GM23338 (cell line): ENCODE results near the gene PSMD6. TPM values are rescaled to one million over a fixed set of nuclear protein-coding genes. Genes with fewer than 3 reads are reported as not detected.

Experiments
- ATAC-seq: fragments of 200-7000 bp; cut with Tn5 transposase; 3 replicates; pipeline ENCODE4 v1.9.1; 2020
- DNase-seq: peaks from one replicate; pipeline ENCODE4 v3.0.0-alpha.2; 2015; ENCODE audit warnings: low spot score
- H2AFZ ChIP-seq: fragments of 200-600 bp; sonication (generic); 2 replicates; pipeline ENCODE4 v1.8.0; 2016; ENCODE audit warnings: antibody characterized with exemption, mild to moderate bottlenecking, moderate library complexity
- H3F3A ChIP-seq: fragments of 200-600 bp; sonication (generic); replicated peaks from 2 replicates; pipeline ENCODE4 v1.8.0; 2017; ENCODE audit warnings: antibody characterized with exemption, mixed run types, low read depth
- H3K27ac ChIP-seq: fragments of 200-600 bp; sonication (generic); 2 replicates; pipeline ENCODE4 v1.6.1; 2016; ENCODE audit warnings: low read depth
- H3K27me3 ChIP-seq: fragments of 200-600 bp; sonication (generic); 2 replicates; pipeline ENCODE4 v1.8.0; 2016; ENCODE audit warnings: mild to moderate bottlenecking, mixed run types, moderate library complexity; ENCODE audit not compliant: insufficient read depth
- H3K36me3 ChIP-seq: fragments of 200-600 bp; sonication (generic); 2 replicates; pipeline ENCODE4 v1.8.0; 2016; ENCODE audit warnings: mild to moderate bottlenecking; ENCODE audit not compliant: insufficient read depth
- H3K4me1 ChIP-seq: fragments of 200-600 bp; sonication (generic); 2 replicates; pipeline ENCODE4 v1.8.0; 2016; ENCODE audit warnings: mild to moderate bottlenecking, moderate library complexity; ENCODE audit not compliant: insufficient read depth
- H3K4me2 ChIP-seq: fragments of 200-600 bp; sonication (generic); 2 replicates; pipeline ENCODE4 v1.7.1; 2017; ENCODE audit warnings: mixed run types
- H3K4me3 ChIP-seq: fragments of 200-600 bp; sonication (generic); 2 replicates; pipeline ENCODE4 v1.6.1; 2016; ENCODE audit warnings: mixed run types
- H3K79me2 ChIP-seq: fragments of 200-600 bp; sonication (generic); replicated peaks from 2 replicates; pipeline ENCODE4 v1.8.0; 2017; ENCODE audit warnings: mild to moderate bottlenecking; ENCODE audit not compliant: insufficient read depth
- H3K9me2 ChIP-seq: fragments of 200-600 bp; sonication (generic); 2 replicates; pipeline ENCODE4 v1.8.0; 2017; ENCODE audit not compliant: insufficient read depth
- H4K20me1 ChIP-seq: fragments of 200-600 bp; sonication (generic); replicated peaks from 2 replicates; pipeline ENCODE4 v1.8.0; 2017; ENCODE audit warnings: mild to moderate bottlenecking; ENCODE audit not compliant: insufficient read depth
- H3K27ac Mint-ChIP-seq: 2 replicates; pipeline ENCODE4 v1.8.0; 2020; ENCODE audit warnings: inconsistent platforms, mild to moderate bottlenecking, moderate library complexity, mixed read lengths
- H3K27me3 Mint-ChIP-seq: 3 replicates; pipeline ENCODE4 v1.8.0; 2022; ENCODE audit warnings: low read depth, mild to moderate bottlenecking, moderate library complexity, mixed read lengths, inconsistent platforms; ENCODE audit not compliant: insufficient read depth, poor library complexity
- H3K36me3 Mint-ChIP-seq: 3 replicates; pipeline ENCODE4 v1.8.0; 2021; ENCODE audit warnings: low read depth, mild to moderate bottlenecking, inconsistent platforms, moderate library complexity, mixed read lengths
- H3K4me1 Mint-ChIP-seq: 3 replicates; pipeline ENCODE4 v1.8.0; 2020; ENCODE audit warnings: mild to moderate bottlenecking, inconsistent platforms, mixed read lengths
- H3K4me3 Mint-ChIP-seq: 3 replicates; pipeline ENCODE4 v1.8.0; 2021; ENCODE audit warnings: moderate library complexity, mild to moderate bottlenecking, inconsistent platforms, mixed read lengths
- H3K9me3 Mint-ChIP-seq: 3 replicates; pipeline ENCODE4 v1.8.0; 2020; ENCODE audit warnings: moderate library complexity, mild to moderate bottlenecking, inconsistent platforms, mixed read lengths
- REST ChIP-seq: IDR thresholded peaks from one replicate; pipeline ENCODE4 v1.6.1; 2018; ENCODE audit warnings: antibody characterized with exemption; ENCODE audit not compliant: unreplicated experiment
- ZNF114 ChIP-seq: fragments of 250-450 bp; sonication (Bioruptor Pico); IDR thresholded peaks from 2 replicates; pipeline ENCODE4 v1.5.0; 2020; ENCODE audit warnings: mild to moderate bottlenecking, moderate library complexity
- ZNF331 ChIP-seq: fragments of 250-450 bp; sonication (Bioruptor Pico); IDR thresholded peaks from 2 replicates; pipeline ENCODE4 v1.5.0; 2020; ENCODE audit warnings: low read depth, mild to moderate bottlenecking, moderate library complexity
- polyA plus RNA-seq: library from polyadenylated mRNA; unstranded; fragments of >200 nt; fragmentation: Nextera tagmentation; extraction: Ambion mirVana; gene quantifications from 2 replicates; pipeline ENCODE4 v1.2.1, GENCODE V29; 2016
- total RNA-seq: library from RNA; depleted of rRNA; stranded (reverse); fragments of >200 nt; shearing (Covaris generic); gene quantifications from 2 replicates; pipeline ENCODE4 v1.2.3, GENCODE V29; 2014
- TF ChIP-seq, protein P1 (sequence below), 2 experiments: fragments of 200-600 bp in 1 of 2; sonication (generic) in 1 of 2; conservative IDR thresholded peaks; 2 replicates each; pipeline versions ENCODE4 v1.5.1 to v1.6.1; 2016 to 2017; ENCODE audit warnings: antibody characterized with exemption in 2 of 2, low read depth in 2 of 2, mild to moderate bottlenecking in 2 of 2, moderate library complexity in 1 of 2
- TF ChIP-seq, protein P2 (sequence below): IDR thresholded peaks from 2 replicates; pipeline ENCODE4 v1.6.1; 2016; ENCODE audit warnings: antibody characterized with exemption

Gene PSMD6
- total and polyA plus RNA-seq, 2 experiments from 2014 or later, result 98.1 to 205 TPM

DNA sequence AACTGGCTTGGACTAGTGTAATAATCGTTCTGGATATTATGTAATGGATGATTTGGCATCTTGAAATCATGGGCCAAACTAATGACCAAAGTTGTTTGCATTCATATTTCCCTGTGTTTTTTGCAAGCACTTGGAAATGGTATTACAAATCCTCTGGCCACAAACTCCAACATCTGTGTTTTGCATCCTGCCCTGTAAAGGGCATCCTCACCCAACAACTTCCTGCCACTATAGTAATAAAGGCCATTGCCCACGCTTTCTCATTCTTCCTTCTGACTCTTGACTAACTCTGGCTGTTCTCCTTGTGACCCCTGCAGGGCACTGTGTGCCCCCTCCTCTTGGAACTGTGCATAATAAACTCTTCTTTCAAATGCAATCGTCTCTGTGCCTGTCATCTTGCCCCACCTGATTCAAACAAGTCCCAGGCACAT lies 25.4 kb upstream of the PSMD6 start (continued):
- TF ChIP-seq REST, result no peak
- TF ChIP-seq, protein P1, sequence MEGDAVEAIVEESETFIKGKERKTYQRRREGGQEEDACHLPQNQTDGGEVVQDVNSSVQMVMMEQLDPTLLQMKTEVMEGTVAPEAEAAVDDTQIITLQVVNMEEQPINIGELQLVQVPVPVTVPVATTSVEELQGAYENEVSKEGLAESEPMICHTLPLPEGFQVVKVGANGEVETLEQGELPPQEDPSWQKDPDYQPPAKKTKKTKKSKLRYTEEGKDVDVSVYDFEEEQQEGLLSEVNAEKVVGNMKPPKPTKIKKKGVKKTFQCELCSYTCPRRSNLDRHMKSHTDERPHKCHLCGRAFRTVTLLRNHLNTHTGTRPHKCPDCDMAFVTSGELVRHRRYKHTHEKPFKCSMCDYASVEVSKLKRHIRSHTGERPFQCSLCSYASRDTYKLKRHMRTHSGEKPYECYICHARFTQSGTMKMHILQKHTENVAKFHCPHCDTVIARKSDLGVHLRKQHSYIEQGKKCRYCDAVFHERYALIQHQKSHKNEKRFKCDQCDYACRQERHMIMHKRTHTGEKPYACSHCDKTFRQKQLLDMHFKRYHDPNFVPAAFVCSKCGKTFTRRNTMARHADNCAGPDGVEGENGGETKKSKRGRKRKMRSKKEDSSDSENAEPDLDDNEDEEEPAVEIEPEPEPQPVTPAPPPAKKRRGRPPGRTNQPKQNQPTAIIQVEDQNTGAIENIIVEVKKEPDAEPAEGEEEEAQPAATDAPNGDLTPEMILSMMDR (conservative IDR thresholded peaks at IDR 0.05; ENCODE audit: low read depth in 2 of 2), result no peak

DNA sequence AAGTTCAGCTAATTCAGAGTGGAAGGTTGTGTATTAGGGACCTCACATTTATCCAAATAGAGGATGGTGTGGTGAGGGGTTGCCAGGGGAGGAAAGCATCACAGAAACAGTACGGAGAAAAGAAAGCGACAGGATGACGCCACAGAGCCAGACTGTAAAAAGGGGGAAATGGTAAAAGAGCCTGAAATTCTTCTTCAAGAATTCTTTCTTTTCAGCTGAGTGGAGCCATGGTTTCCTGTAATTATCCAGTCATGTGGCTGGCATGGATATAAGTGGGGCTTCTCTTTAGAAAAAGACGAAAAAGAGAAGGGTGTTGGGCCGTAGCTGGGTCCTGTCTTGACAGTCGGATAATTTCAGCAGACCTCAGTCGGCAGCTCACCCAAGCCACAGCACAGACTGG lies 24.5 kb upstream of the PSMD6 start:
- no peak overlapping the region for H3K27ac Mint-ChIP-seq
- H3K4me1 ChIP-seq, result peaks cover 25% of the 10 kb centered on the region
- no peaks in the 10 kb centered on the region for H3K27me3 ChIP-seq
- no peaks in the 10 kb centered on the region for H3K36me3 Mint-ChIP-seq
- no peak for ATAC-seq
- H3K27me3 Mint-ChIP-seq, result no peaks in the 10 kb centered on the region
- no peak overlapping the region for H3K4me3 ChIP-seq
- H3F3A ChIP-seq, result no peaks in the 10 kb centered on the region
- 0 out of 2 replicates have a peak overlapping the region, but pooled peaks have one; percentile 34 for H3K4me2 ChIP-seq
- H4K20me1 ChIP-seq, result no peaks in the 10 kb centered on the region
- no peak for TF ChIP-seq ZNF114 (CRISPR knock-in tag)
- peak overlapping the region; percentile 84 for H2AFZ ChIP-seq
- H3K9me3 Mint-ChIP-seq, result no peaks in the 10 kb centered on the region
- no peaks in the 10 kb centered on the region for H3K9me2 ChIP-seq
- peaks cover 30% of the 10 kb centered on the region for H3K4me1 Mint-ChIP-seq
- H3K4me3 Mint-ChIP-seq, result no peak overlapping the region
- DNase-seq, result no peak
- H3K27ac ChIP-seq, result no peak overlapping the region
- no peaks in the 10 kb centered on the region for H3K36me3 ChIP-seq
- no peaks in the 10 kb centered on the region for H3K79me2 ChIP-seq

- H3K36me3 Mint-ChIP-seq, result no peaks in the 10 kb centered on the region
- Histone ChIP-seq H4K20me1 (no peaks in the 10 kb centered on the region), H3K9me2 (no peaks in the 10 kb centered on the region), H3K4me2 (no peak overlapping the region), H3K4me1 (peaks cover 25% of the 10 kb centered on the region), H3K79me2 (no peaks in the 10 kb centered on the region), H3K27me3 (no peaks in the 10 kb centered on the region), H3K36me3 (no peaks in the 10 kb centered on the region), H2AFZ (no peak overlapping the region), H3K27ac (no peak overlapping the region), H3K4me3 (no peak overlapping the region), H3F3A (no peaks in the 10 kb centered on the region)
- H3K27ac Mint-ChIP-seq, result no peak overlapping the region
- peak; percentile 40 for DNase-seq
- ATAC-seq, result no peak
- H3K9me3 Mint-ChIP-seq, result no peaks in the 10 kb centered on the region
- peaks cover 30% of the 10 kb centered on the region for H3K4me1 Mint-ChIP-seq
- no peak overlapping the region for H3K4me3 Mint-ChIP-seq
- H3K27me3 Mint-ChIP-seq, result no peaks in the 10 kb centered on the region
- no peak for TF ChIP-seq ZNF114 (CRISPR knock-in tag)
- no peak for TF ChIP-seq REST
- TF ChIP-seq, protein P2, sequence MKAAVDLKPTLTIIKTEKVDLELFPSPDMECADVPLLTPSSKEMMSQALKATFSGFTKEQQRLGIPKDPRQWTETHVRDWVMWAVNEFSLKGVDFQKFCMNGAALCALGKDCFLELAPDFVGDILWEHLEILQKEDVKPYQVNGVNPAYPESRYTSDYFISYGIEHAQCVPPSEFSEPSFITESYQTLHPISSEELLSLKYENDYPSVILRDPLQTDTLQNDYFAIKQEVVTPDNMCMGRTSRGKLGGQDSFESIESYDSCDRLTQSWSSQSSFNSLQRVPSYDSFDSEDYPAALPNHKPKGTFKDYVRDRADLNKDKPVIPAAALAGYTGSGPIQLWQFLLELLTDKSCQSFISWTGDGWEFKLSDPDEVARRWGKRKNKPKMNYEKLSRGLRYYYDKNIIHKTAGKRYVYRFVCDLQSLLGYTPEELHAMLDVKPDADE, result no peak
- TF ChIP-seq ZNF331 (CRISPR knock-in tag), result no peak
- TF ChIP-seq, protein P1 (conservative IDR thresholded peaks at IDR 0.05; ENCODE audit: low read depth in 2 of 2), result no peak
Observed at GRCh38 chr3:64046996-64047594, 23.8 kb upstream of the PSMD6 start.
